OCI-LY7 (cell line): ENCODE data around the gene TTLL9. TPM values are rescaled to one million over a fixed set of nuclear protein-coding genes. Genes with fewer than 3 reads are reported as not detected.

Experiments
- BruUV-seq: library from RNA; stranded (reverse); fragments of 400-500 nt; replicated peaks from 2 replicates; lab custom pipeline; 2021; lab: Mats Ljungman, UMichigan
- CTCF ChIA-PET: fragments of 300-600 bp; sonication (Branson Sonifier 250); formaldehyde crosslinking; loops from one replicate; lab custom pipeline; 2022; ENCODE audit warnings: antibody characterized with exemption; ENCODE audit not compliant: unreplicated experiment; lab: Charles Lee
- POLR2A ChIA-PET: fragments of 300-600 bp; sonication (Branson Sonifier 250); formaldehyde crosslinking; loops from one replicate; lab custom pipeline; 2022; ENCODE audit warnings: antibody characterized with exemption; lab: Charles Lee
- DNase-seq: peaks from one replicate; pipeline ENCODE4 v3.0.0-alpha.2; 2015; ENCODE audit warnings: low spot score
- H2AFZ ChIP-seq: fragments of 200-600 bp; sonication (generic), shearing (Covaris generic); 2 replicates; pipeline ENCODE4 v1.6.1; 2014; ENCODE audit warnings: mild to moderate bottlenecking, antibody characterized with exemption, low read length, moderate library complexity
- H3K27ac ChIP-seq: fragments of 200-600 bp; sonication (generic); 2 replicates; pipeline ENCODE4 v1.5.1; 2014; ENCODE audit warnings: mixed run types, low read depth, mild to moderate bottlenecking, moderate library complexity, low read length, inconsistent platforms; ENCODE audit not compliant: poor library complexity, severe bottlenecking
- H3K36me3 ChIP-seq: fragments of 200-600 bp; sonication (generic); 2 replicates; pipeline ENCODE4 v1.6.1; 2014; ENCODE audit warnings: mild to moderate bottlenecking, antibody characterized with exemption, low read length, moderate library complexity, mixed read lengths; ENCODE audit not compliant: insufficient read depth
- H3K4me1 ChIP-seq: fragments of 200-600 bp; sonication (generic); 2 replicates; pipeline ENCODE4 v1.5.1; 2014; ENCODE audit warnings: mild to moderate bottlenecking, low read length; ENCODE audit not compliant: insufficient read depth, poor library complexity, severe bottlenecking
- H3K4me2 ChIP-seq: fragments of 200-600 bp; sonication (generic); 2 replicates; pipeline ENCODE4 v1.6.1; 2014; ENCODE audit warnings: mild to moderate bottlenecking, low read length
- H3K4me3 ChIP-seq: fragments of 200-600 bp; sonication (generic); 2 replicates; pipeline ENCODE4 v1.5.1; 2014; ENCODE audit warnings: mild to moderate bottlenecking, low read depth, low read length; ENCODE audit not compliant: poor library complexity, severe bottlenecking
- H3K79me2 ChIP-seq: fragments of 200-600 bp; sonication (generic); 2 replicates; pipeline ENCODE4 v1.6.1; 2016; ENCODE audit warnings: low read depth, mild to moderate bottlenecking, low read length, moderate library complexity, mixed read lengths; ENCODE audit not compliant: insufficient read depth
- H3K9me2 ChIP-seq: fragments of 200-600 bp; sonication (generic); 2 replicates; pipeline ENCODE4 v1.6.1; 2016; ENCODE audit warnings: mild to moderate bottlenecking, low read length, mixed read lengths; ENCODE audit not compliant: insufficient read depth
- H3K9me3 ChIP-seq: fragments of 200-600 bp; sonication (generic); 2 replicates; pipeline ENCODE4 v1.6.1; 2014; ENCODE audit warnings: mild to moderate bottlenecking, mixed run types, low read length, mixed read lengths
- H4K20me1 ChIP-seq: fragments of 200-600 bp; sonication (generic); 2 replicates; pipeline ENCODE4 v1.6.1; 2014; ENCODE audit warnings: mild to moderate bottlenecking, antibody characterized with exemption, low read length, moderate library complexity, mixed read lengths; ENCODE audit not compliant: insufficient read depth
- CTCF ChIP-seq: fragments of 200-600 bp; sonication (generic); conservative IDR thresholded peaks from 2 replicates; pipeline ENCODE4 v1.5.1; 2014; ENCODE audit warnings: mild to moderate bottlenecking, antibody characterized with exemption, low read length, moderate library complexity, mixed read lengths
- EZH2phosphoT487 ChIP-seq: fragments of 200-600 bp; sonication (generic); IDR thresholded peaks from 2 replicates; pipeline ENCODE4 v1.6.1; 2018; ENCODE audit warnings: low read depth, borderline replicate concordance, mild to moderate bottlenecking, mixed run types, antibody characterized with exemption, low read length, moderate library complexity, mixed read lengths
- intact Hi-C: fragments of 100-400 bp; cut with micrococcal nuclease; formaldehyde crosslinking; loops from one replicate; pipeline ENCODE4 v1.10.0; 2022; ENCODE audit not compliant: unreplicated experiment
- total RNA-seq, 2 experiments: library from RNA; depleted of rRNA in 1 of 2; stranded (reverse); fragments of >200 nt in 1 of 2; shearing (Covaris generic) in 1 of 2; gene quantifications; 2 replicates each; pipeline ENCODE4 v1.2.3, GENCODE V29; 2014 to 2022

The TTLL9 gene
- total RNA-seq, 2 experiments from 2014 or later, result not detected

- DNase-seq, result no peak
- no peaks in the 10 kb centered on the region for H3K4me1 ChIP-seq
- no peak overlapping the region for H3K4me2 ChIP-seq
- no peaks in the 10 kb centered on the region for H4K20me1 ChIP-seq
- ChIA-PET CTCF (no interaction called here), POLR2A (interaction anchor here (0.6 kb wide), 1 partner anchor 8 kb away, joined by 3 read pairs; no protein-coding TSS in a partner anchor)
- BruUV-seq, result no TSS peak
- no peaks in the 10 kb centered on the region for H3K36me3 ChIP-seq
- no peaks in the 10 kb centered on the region for H3K9me3 ChIP-seq
- intact Hi-C loops, result no loop called here
- no peak overlapping the region for H2AFZ ChIP-seq
- H3K27ac ChIP-seq, result no peak overlapping the region
- no peaks in the 10 kb centered on the region for H3K9me2 ChIP-seq
- TF ChIP-seq CTCF (no peak), EZH2phosphoT487 (no peak)
- H3K4me3 ChIP-seq, result no peak overlapping the region
- H3K79me2 ChIP-seq, result no peaks in the 10 kb centered on the region
Measured at GRCh38 chr20:31903627-31904386, 33.4 kb downstream of the TTLL9 start.

GRCh38 chr20:31906001-31906400 lies 35.6 kb downstream of the TTLL9 start:
- intact Hi-C loops, result no loop called here
- ChIA-PET CTCF (no interaction called here), POLR2A (no interaction called here)
- H3K9me2 ChIP-seq, result no peaks in the 10 kb centered on the region
- H3K4me1 ChIP-seq, result no peaks in the 10 kb centered on the region
- no peak overlapping the region for H3K4me3 ChIP-seq
- H3K4me2 ChIP-seq, result no peak overlapping the region
- H3K9me3 ChIP-seq, result no peaks in the 10 kb centered on the region
- H3K79me2 ChIP-seq, result no peaks in the 10 kb centered on the region
- H4K20me1 ChIP-seq, result no peaks in the 10 kb centered on the region
- no TSS peak for BruUV-seq
- DNase-seq, result no peak
- no peak overlapping the region for H2AFZ ChIP-seq
- no peaks in the 10 kb centered on the region for H3K36me3 ChIP-seq
- no peak for TF ChIP-seq CTCF
- no peak overlapping the region for H3K27ac ChIP-seq

- Histone ChIP-seq H3K4me3 (no peak overlapping the region), H3K36me3 (no peaks in the 10 kb centered on the region), H3K4me2 (no peak overlapping the region), H3K79me2 (no peaks in the 10 kb centered on the region), H2AFZ (no peak overlapping the region), H4K20me1 (no peaks in the 10 kb centered on the region), H3K4me1 (no peaks in the 10 kb centered on the region), H3K27ac (no peak overlapping the region), H3K9me2 (no peaks in the 10 kb centered on the region), H3K9me3 (no peaks in the 10 kb centered on the region)
- no TSS peak for BruUV-seq
- intact Hi-C loops, result no loop called here
- TF ChIP-seq EZH2phosphoT487 (no peak), CTCF (no peak)
- ChIA-PET POLR2A (no interaction called here), CTCF (no interaction called here)
- DNase-seq, result no peak
Measured at GRCh38 chr20:31907046-31907445, 36.6 kb downstream of the TTLL9 start.
